LoVo (cell line): ENCODE data around the gene ST3GAL4.
A peak's percentile ranks its signal among the peaks of the same experiment; 100 is the strongest.
"Not testable (repeated sequence)": the region's sequence is repeated elsewhere in the genome, so short reads cannot be mapped to it uniquely, and the experiment has no call there.

Source experiments
- DNase-seq: peaks from one replicate; pipeline ENCODE4 v3.0.0-alpha.2; 2016; ENCODE audit warnings: low spot score

ST3GAL4 gene

DNA sequence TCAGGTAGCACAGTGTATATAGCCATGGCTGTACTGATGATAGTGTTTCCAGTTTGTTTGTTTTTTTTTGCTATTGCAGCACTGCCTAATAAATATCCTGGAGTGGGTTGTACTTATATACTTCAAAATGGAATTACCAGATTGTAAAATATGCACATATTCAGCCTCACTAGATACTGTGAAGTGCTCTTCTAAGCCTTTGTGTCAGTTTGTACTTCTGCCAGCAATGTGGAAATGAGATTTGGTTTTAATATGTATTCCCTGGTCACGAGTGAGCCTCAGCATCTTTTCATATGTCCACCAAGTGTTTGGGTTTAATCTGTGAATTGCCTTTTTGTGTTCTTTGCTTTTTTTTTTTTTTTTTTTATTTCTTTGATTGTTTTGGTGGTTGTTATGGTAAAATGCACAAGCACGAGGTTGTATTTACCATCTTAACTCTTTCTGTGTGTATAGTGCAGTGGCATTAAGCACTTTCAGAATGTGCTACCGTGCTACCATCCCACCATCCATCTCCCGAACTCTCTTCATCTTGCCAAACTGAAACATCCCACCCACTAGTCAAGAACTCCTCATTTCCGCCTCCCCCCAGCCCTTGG, 34.9 kb downstream of the ST3GAL4 start:
- DNase-seq = no peak

DNA sequence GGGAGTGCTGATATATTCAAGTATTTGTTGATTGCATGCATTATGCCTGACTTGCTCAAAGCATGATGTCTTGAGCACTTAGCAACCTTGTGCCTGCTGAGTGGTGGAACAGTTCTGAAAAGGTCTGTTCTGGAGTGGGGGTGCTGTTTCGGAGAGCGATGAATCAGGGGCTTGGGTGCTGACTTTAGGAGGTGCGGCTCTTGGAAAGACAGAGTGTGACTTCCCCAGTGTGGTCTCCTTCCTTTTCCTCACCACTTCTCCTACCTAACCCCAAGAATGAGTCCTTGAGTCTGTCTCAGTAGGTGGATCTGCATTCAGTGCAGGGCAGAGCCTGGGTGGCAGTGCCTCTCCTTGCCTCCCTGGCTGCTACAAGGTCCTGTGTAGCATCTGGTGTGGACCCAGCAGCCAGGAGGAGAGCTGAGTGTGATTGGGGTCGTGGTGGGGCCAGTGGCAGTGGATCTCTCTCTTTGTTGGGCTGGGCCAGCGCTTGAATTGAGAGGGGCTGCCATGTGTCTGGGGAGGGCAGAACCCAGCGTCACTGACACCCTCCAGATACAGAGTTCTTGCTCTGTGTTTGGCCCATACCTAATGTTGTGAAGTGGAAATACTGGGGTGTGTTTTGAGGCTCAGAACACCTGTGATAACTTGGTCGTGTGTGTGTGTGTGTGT, 35.9 kb downstream of the ST3GAL4 start:
- DNase-seq = no peak

DNA sequence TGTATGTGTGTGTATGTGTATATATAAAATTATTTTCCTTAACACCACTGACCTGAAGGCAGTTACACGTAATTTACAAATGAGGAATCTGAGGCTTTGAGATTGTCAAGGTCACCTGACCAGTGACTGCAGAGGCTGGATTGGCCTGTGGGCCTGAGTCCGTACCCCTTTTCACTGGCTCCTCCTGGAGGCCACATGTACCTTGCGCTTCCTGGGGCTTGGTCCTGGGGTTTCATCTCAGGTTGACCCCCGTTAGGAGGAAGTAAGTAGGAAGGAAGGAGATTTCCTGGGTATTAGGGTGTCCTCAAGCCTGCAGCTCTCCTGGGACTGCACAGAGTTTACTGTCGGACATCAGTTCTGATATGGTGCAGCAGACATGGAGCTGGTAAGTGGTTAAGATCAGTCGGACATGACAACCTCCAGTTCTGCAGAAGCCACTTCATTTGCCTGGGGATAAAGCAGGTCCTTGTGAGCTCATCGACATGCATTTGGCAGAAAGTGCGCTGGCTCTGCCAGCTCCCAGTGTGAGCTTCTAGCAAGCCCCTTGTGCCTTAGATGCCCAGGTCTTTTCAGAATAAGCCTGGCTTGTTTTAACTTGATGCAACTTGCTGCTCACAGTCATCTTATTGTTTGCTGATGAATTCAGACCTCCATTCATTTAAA, 36.6 kb downstream of the ST3GAL4 start:
- no peak for DNase-seq

DNA sequence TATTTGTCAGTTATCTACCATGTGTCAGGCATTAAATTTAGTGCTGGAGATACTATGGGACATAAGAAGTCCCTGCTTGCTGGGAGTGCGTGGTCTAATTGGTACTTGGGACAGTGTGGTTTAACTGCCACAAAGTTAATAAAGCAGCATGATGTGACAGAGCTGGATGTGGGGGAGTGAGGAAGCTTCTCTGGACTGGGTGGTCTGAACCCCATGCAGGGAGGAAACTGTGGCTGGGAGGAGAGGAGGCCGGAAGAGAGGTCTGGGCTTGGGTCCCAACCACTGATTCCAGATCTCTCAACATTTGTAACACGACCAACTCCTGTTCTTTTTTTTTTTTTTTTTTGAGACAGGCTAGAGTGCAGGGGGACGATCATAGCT, 37.1 kb downstream of the ST3GAL4 start:
- DNase-seq = no peak

DNA sequence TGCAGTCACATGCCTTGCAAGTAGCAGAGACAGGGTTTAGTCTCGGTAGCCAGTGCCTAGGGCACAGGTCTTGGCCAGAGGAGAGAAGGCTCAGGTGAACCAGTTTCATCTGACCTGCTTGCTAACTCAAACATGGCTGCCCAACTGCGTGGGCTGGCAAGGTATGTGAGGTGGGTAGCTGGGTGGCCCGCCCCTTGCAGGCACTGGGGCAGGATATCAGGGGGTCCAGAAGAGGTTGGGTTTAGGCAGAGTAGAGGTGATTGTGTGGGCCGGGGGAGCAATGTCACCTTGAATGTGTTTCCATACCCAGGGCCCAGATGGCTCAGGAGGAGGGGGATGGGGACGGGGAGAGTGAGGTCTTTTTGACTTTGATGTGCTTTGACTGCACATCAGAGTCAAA, 37.7 kb downstream of the ST3GAL4 start:
- DNase-seq = no peak

DNA sequence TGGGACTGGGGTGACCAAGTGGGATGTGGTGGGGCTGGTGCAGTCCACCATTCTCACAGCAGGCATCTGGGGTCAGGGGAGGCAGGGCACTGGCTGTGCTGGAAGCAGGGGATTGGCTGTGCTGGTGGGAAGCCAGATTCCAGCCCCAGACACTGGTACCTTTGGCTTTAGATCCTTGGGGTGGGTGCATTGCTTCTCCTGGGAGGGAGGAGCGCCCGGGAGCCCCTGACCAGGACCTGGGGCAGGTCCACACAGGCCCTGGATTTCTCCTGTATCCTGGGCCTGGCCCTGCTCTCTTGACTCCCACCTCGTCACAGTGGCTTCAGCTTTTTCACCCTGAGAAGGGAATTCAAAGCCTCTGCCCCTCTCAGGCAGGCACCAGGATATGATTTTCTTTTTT, 38.5 kb downstream of the ST3GAL4 start:
- DNase-seq = no peak

DNA sequence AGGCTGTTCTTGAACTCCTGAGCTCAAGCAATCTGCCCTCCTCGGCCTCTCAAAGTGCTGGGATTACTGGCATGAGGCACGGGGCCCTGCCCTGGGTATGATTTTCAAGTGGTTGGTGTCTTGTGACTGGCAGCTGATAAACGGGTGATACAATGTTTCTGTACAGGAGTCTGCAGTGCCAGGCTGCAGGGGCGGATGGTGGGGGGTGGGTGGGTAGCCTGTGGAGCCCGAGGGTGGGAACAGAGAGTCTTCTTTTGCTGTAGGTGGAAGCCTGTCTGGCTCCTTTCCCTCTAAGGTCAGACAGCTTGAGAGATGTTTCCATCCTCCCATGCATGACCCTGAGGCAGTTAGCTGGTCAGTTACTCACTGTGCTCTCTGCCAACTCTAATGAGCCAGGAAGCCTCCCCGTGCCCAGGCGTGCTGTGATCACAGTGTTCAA, 39.2 kb downstream of the ST3GAL4 start:
- not testable (repeated sequence) for DNase-seq

DNA sequence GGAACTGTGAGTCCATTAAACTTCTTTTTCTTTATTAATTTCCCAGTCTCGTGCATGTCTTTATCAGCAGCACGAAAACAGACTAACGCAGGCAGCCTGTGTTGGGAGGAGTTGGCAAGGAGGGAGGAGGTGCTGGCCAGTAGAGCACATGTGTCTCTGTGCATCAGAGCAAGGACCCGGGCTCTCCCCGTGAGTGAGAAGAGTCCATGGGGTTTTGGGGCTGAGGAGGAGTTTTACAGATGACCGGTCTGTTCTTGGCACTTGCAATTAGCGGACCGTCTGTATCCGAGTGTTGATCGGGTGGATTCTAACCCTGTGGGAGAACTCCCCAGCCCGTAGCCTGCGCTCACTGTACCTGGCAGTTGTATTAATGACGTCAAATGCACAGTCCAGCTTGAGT, 40.3 kb downstream of the ST3GAL4 start:
- DNase-seq = not testable (repeated sequence)

DNA sequence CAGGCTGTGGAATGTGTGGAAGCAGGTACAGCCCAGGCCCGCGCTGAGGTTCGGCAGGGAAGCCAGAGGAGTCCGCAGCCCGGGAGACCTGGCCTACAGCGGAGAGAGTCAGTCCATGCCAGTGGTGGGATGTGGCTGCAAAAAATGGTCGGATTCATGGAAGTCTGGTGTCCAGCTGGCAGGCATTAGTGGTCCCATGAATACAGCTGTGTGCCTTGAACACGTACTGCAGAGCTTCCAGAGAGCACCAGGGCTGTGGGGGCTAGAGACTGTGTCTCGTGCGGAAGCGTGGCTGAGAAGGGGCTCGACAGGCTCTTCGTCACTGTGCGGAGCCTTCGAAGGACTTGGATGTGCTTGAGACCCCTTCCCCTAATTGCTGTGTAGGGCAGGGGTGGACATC, 40.8 kb downstream of the ST3GAL4 start:
- DNase-seq = not testable (repeated sequence)

DNA sequence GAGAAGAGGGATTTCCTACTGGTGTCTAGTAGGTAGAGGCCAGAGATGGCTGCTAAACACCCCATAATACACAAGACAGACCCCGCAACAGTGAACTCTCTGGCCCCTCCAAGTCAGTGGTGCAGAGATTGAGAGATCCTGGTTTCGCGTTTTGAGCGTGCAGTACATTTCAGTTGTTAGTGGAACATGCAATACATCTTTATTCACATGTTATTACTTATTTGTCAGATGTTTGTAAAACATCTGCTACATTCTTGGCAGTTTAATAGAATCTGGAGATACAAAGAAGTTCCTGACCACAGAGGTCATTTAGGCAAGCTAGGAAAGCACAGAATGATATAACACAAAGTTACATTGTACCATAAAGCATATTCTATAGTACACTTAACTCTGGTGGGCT, 41.5 kb downstream of the ST3GAL4 start:
- DNase-seq = no peak

DNA sequence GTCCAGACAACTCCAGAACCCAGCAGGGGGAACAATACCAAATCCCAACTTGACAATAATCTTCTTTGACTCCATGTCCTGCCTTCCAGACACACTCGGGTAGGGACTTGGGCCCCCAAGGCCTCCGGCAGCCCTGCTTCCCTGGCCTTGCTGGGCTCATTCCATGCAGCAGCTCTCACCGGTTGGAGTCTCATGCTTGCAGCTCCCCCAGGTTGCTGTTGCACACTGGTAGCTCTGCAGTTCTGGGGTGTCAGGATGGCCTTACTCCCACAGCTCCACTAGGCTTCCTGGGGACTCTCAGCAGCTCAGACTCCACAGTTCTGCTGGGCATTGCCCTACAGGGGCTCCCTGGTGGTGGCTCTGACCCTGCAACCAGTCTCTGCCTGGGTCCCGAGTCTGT, 42.8 kb downstream of the ST3GAL4 start:
- no peak for DNase-seq

DNA sequence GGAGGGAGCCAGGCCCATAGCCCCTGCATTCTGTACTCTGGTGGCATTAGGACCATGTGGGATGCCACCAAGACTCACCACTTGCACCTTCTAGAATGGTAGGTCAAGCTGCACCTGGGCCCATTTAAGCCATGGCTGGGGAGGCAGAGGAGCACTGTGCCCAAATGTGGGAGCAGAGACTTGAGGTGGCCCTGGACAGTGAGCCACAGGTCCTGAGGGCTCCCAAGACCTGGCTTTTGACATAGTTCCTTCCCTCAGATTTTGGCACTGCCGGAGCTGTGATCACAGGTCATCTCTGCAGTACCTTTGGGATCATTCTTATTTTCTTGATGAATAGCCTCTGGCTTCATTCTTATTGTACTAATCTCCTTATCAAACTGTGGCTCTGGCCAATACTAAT, 43.2 kb downstream of the ST3GAL4 start:
- no peak for DNase-seq

DNA sequence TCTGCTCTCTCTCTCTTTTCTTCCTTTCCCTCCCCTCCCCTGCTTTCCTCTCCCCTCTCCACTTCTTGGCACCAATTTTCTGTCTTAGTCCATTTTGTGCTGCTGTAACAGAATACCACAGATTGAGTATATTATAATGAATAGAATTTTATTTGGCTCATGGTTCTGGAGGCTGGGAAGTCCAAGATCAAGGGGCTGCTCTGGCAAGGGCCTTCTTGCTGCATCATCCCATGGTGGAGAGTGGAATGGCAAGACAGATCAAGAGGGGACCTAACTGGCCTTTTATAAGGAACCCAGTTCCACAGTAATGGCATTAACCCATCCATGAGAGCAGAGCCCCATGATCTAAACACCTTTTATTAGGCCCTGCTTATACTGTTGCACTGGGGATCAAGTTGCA, 44.5 kb downstream of the ST3GAL4 start:
- no peak for DNase-seq

DNA sequence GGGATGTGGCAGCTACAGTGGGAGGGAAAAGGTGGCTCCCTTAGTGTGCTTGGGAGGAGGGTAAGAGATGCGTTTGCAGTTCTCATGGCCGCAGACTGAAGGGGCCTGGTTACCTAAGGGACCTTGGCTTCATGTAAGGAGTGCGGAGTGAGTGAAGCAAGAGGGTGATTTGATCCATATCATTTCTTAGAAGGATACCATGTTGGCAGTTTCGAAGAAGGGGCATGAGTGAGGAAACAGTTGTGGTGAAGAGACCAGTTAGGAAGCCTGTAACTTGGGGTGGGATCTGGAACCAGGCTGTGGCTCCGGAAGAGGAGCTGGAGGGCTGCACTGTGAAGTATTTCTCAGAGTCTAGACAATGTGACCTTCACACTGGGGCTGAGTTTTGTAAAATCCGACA, 45.0 kb downstream of the ST3GAL4 start:
- DNase-seq = no peak

DNA sequence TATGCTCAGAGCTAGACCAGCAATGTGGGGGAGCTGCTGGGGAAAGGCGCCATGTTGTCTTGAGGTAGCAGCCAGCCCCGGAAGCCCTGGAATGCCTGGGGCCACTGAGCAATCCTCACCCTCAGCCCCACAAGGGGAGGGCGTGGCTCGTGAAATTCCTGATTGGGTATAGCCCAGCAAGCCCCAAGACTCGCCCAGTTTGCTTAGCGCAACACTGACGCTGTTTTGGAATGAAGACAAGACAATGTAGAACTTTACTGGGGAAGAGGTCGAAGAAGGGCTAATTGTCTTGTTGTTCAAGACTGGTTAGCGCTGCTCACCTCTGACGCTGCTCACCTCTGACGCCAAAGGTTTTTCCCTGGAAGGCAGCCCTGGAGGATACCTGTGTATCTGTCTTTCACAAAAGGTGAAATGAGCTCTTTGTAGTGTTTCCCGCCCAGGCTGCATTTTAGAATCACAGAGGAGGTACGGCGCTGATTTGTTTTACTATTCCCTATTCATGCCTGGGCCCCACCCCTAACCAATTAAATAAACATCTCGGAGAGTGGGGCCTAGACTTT, 47.6 kb downstream of the ST3GAL4 start:
- DNase-seq = peak; percentile 95

DNA sequence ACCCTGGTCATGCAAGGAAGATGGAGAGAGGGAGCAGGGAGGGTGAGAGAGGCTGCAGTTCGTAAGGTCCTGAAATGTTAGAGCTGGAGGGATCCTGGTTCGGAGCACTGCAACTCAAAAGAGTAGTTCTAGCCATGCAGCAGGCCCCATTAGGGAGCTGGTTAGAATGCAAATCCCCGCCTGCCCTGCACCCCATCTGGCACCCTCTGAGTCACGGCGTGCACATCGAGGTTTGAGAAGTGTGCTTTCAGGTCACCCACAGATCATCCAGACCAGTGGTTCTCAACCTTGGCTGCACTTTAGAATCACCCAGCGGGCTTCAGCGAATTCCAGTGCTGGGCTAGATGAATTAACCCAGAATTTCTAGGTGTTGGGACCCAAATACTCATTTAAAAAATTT, 48.2 kb downstream of the ST3GAL4 start:
- DNase-seq = peak; percentile 9

DNA sequence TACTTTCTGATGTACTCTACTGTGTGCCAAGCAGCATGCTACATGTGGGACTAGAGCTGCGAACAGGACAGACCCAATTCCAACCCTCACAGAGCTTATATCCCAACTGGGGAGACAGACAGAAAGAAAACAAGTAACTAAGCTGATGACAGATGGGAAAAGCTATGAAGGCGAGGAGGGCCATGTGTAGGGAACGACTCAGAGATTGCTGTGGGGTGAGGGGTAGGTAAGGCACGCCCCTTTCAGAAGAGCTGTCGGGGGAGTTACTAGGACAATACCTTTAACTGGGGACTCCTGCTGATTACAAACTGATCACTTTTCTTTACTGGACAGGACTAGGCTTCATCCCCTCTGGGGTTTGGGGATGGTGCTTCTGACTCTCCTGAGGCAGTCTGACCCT, 48.9 kb downstream of the ST3GAL4 start:
- DNase-seq = peak; percentile 37

DNA sequence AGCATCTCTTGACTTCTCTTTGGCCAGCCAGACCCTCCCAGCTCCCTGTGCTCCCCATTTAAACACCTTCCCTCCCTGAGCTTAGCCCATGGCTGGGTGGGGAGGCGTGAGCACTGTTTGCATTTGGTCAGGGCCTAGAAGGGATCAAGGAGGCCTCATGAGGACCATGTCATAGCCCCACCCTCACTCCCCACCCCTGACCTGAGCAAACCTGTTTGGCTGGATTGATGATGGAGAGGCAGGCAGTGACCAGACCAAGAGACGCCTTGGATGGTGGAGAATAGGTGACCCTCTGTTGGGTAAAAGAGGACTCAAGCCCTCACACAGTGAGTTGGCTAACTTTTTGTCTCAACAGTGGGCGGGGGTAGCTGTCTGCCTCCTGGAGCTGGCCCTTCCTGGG, 49.9 kb downstream of the ST3GAL4 start:
- peak; percentile 60 for DNase-seq

DNA sequence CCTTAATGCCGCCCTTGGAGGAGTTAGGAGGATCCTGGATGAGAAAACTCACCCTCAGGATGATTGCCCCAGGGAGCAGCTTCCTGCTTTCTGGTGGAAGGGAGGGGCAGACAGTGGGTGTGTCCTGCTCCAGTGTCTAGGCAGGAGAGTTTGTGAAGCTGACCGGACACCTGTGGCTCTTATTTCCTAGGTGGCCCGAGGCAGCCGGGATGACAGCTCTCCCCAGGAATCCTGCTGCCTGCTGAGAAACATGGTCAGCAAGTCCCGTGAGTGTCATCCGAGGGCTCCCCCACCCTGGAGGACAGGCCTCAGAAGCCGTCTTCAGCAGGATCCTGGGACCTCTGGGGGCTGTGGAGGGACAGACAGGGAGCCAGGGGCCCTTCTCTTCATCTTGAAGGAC, 50.4 kb downstream of the ST3GAL4 start:
- peak; percentile 85 for DNase-seq

DNA sequence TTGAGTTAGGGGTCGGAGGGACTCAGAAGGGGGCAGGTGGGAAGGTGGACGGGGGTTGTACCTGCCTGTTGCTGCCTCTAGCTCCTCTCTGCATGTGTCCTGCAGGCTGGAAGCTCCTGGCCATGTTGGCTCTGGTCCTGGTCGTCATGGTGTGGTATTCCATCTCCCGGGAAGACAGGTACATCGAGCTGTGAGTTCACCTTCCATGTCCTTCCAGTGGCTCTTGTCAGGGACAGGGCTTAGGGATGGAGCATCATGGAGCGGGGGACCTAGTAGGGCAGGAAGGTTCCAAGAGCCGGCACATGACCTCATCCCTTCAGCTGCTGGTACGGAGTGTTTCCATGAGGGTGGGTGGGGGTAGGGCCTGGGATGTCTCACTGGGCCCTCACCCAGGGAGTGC, 50.9 kb downstream of the ST3GAL4 start:
- DNase-seq = no peak

DNA sequence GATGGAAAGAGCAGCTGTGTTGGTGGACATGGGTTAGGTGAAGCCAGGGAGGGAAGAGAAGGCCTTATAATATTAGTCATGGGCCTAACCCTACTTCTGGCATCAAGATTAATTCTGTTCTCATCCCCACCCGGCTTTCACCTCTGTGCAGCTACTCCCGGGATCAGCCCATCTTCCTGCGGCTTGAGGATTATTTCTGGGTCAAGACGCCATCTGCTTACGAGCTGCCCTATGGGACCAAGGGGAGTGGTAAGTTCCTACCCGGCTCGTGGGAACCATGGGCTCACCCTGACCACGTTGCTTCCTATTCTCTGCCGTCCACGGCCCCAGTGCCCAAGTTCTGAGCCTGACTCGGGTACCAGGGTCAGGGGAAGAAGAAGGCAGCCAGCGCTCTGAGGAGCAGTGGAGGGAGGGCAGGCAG, 51.6 kb downstream of the ST3GAL4 start:
- no peak for DNase-seq

DNA sequence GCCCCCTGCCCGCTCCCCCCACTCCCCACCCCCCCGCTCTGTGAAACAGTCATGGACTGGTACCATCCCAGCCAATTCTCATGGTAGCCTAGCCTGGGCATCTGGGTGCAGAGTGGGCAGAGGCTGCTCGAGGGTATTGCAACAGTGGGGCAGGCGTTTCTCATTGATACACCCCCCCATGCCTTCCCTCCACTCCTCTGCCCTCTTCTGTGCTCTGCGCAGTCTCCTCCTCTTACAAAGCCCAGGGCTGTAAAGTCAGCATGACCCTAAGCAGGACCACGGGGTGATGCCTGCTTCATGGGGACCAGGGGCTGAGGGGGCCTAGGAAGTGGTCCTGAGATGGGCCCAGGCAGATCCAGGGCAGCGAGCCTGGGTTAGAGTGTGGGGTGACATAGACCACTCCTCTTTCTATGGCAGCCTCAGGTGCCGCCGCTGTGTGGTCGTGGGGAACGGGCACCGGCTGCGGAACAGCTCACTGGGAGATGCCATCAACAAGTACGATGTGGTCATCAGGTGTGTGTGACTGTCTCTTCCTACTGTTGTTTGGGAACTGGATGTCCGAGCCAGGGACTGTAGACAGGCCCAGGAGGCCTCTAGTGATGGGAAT, 52.3 kb downstream of the ST3GAL4 start:
- DNase-seq = no peak

DNA sequence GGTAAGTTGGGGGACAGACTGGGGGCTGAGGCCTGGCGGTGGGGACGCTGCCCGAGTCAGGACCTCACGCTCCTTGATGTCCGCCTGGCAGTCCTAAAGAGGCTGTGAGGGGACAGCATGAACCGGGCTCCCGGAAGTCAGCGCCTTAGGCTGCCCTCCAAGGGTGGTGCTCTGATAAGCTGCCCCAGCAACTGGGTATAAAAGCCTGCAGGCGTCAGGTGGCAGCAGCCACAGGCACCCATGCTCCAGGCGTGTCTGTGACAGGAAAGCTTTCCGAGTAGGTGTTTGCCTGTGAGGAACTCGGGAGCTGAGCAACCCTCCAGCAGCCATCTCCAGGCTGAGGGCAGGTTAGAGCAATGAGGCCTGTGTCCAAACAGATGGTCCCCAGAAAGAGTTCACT, 53.0 kb downstream of the ST3GAL4 start:
- no peak for DNase-seq
